Activated naive CD8-positive, alpha-beta T cell treated with anti-CD3 and anti-CD28 coated beads, Interleukin-2, amount 50 U/mL, for 24 hours (primary cell): Measurements from ENCODE around the gene PNMT.
A peak's percentile ranks its signal among the peaks of the same experiment; 100 is the strongest.

Source experiments
- ATAC-seq: fragments of 150-1000 bp; cut with Tn5 transposase; one replicate; pipeline ENCODE4 v1.10.0; 2021
- DNase-seq: peaks from one replicate; pipeline ENCODE4 v3.0.0; 2021
- H3K27ac Mint-ChIP-seq: one replicate; pipeline ENCODE4 v1.8.0; 2021; ENCODE audit warnings: mild to moderate bottlenecking, mixed read lengths
- H3K27me3 Mint-ChIP-seq: one replicate; pipeline ENCODE4 v1.8.0; 2021; ENCODE audit warnings: mixed read lengths
- H3K36me3 Mint-ChIP-seq: one replicate; pipeline ENCODE4 v1.8.0; 2021; ENCODE audit warnings: low read depth, mixed read lengths
- H3K4me1 Mint-ChIP-seq: one replicate; pipeline ENCODE4 v1.8.0; 2021; ENCODE audit warnings: mixed read lengths
- H3K4me3 Mint-ChIP-seq: one replicate; pipeline ENCODE4 v1.8.0; 2021; ENCODE audit warnings: mild to moderate bottlenecking, moderate library complexity, mixed read lengths
- H3K9me3 Mint-ChIP-seq: one replicate; pipeline ENCODE4 v1.8.0; 2021; ENCODE audit warnings: mixed read lengths

Gene PNMT

DNA sequence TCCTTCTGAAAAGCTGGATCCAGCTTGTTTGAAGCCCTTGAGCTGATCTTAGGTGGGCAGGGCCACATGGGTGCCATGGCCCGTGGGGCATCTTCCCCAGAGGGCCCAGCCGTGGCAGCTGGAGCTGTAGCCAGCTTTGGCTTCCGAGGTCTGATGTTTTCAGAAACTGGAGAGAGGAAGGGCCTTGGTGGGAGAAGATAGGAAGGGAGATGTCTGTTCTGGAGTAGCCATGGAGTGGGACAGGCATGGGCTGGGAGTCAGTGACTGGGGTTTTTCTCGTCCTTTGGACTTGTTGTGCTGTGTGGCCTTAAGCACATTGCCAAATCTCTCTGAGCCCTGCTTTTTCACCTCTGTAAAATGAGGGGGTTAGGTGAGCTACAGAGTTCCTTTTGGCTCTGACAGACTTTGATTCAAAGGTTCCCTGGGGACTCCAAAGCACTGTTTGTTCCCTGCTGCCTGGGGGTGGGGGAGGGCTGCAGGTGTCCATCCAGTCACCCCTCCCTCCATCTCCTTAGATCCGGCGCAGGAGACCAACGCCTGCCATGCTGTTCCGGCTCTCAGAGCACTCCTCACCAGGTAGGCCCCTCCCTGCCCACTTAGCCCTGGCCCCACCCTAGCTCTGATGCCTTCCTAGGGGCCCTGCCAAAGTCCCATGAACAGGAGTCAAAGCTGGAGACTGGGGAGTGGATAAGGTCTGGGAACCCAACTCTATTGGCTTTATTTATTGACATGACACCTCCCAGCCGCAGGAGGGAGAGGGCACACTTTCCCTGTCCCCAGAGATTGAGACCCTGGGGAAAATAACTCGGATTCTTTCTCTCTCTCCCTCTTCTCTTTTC, 39.4 kb upstream of the PNMT start:
- Mint-ChIP-seq H3K4me3 (no peak overlapping the region), H3K9me3 (no peaks in the 10 kb centered on the region), H3K36me3 (no peaks in the 10 kb centered on the region), H3K27ac (no peak overlapping the region), H3K27me3 (peaks cover 42% of the 10 kb centered on the region), H3K4me1 (peaks cover 6% of the 10 kb centered on the region)
- ATAC-seq (no peak), DNase-seq (no peak)

- ATAC-seq, result no peak
- no peaks in the 10 kb centered on the region for H3K36me3 Mint-ChIP-seq
- DNase-seq, result no peak
- H3K27me3 Mint-ChIP-seq, result peaks cover 41% of the 10 kb centered on the region
- no peak overlapping the region for H3K27ac Mint-ChIP-seq
- H3K4me1 Mint-ChIP-seq, result peaks cover 5% of the 10 kb centered on the region
- H3K4me3 Mint-ChIP-seq, result no peak overlapping the region
- H3K9me3 Mint-ChIP-seq, result no peaks in the 10 kb centered on the region
Observed at GRCh38 chr17:39629494-39629880, 38.8 kb upstream of the PNMT start.

- DNase-seq (no peak), ATAC-seq (no peak)
- no peak overlapping the region for H3K27ac Mint-ChIP-seq
- peaks cover 38% of the 10 kb centered on the region for H3K27me3 Mint-ChIP-seq
- H3K9me3 Mint-ChIP-seq, result no peaks in the 10 kb centered on the region
- no peak overlapping the region for H3K4me3 Mint-ChIP-seq
- H3K36me3 Mint-ChIP-seq, result no peaks in the 10 kb centered on the region
- H3K4me1 Mint-ChIP-seq, result peaks cover 5% of the 10 kb centered on the region
Observed at GRCh38 chr17:39629898-39630297, 38.4 kb upstream of the PNMT start.

DNA sequence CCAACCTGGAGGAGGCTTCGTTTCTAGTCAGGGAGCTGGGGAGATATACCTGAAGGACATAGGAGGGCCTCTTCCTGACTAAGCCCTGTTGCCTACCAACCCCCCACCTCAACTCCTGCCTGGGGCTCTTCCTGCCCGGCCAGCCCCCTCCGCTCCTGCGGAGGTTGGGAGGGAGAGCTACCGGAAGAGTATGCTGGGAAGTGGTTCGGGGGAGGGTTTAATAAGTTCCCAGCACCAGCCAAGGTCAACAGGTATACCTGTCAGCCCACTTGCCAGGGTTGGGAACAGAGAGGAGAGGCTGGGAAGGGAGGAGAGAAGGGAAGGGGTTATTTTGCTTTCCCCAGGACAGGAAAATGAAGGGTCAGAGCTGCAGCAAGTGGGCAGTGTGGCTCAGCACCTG, 36.9 kb upstream of the PNMT start:
- H3K27me3 Mint-ChIP-seq, result peaks cover 23% of the 10 kb centered on the region
- H3K4me3 Mint-ChIP-seq, result no peak overlapping the region
- DNase-seq (no peak), ATAC-seq (no peak)
- no peak overlapping the region for H3K27ac Mint-ChIP-seq
- no peaks in the 10 kb centered on the region for H3K9me3 Mint-ChIP-seq
- H3K36me3 Mint-ChIP-seq, result no peaks in the 10 kb centered on the region
- H3K4me1 Mint-ChIP-seq, result peaks cover 8% of the 10 kb centered on the region

- no peaks in the 10 kb centered on the region for H3K36me3 Mint-ChIP-seq
- H3K27ac Mint-ChIP-seq, result no peak overlapping the region
- H3K4me3 Mint-ChIP-seq, result no peak overlapping the region
- H3K4me1 Mint-ChIP-seq, result peaks cover 7% of the 10 kb centered on the region
- H3K9me3 Mint-ChIP-seq, result no peaks in the 10 kb centered on the region
- DNase-seq (no peak), ATAC-seq (no peak)
- peaks cover 19% of the 10 kb centered on the region for H3K27me3 Mint-ChIP-seq
Observed at GRCh38 chr17:39632153-39632941, 35.9 kb upstream of the PNMT start.

GRCh38 chr17:39633570-39634183, 34.6 kb upstream of the PNMT start:
- DNase-seq, result no peak
- Mint-ChIP-seq H3K4me1 (peaks cover 19% of the 10 kb centered on the region), H3K27me3 (peaks cover 9% of the 10 kb centered on the region), H3K4me3 (no peak overlapping the region), H3K27ac (no peak overlapping the region), H3K9me3 (no peaks in the 10 kb centered on the region), H3K36me3 (peaks cover 2% of the 10 kb centered on the region)
- ATAC-seq, result no peak

DNA sequence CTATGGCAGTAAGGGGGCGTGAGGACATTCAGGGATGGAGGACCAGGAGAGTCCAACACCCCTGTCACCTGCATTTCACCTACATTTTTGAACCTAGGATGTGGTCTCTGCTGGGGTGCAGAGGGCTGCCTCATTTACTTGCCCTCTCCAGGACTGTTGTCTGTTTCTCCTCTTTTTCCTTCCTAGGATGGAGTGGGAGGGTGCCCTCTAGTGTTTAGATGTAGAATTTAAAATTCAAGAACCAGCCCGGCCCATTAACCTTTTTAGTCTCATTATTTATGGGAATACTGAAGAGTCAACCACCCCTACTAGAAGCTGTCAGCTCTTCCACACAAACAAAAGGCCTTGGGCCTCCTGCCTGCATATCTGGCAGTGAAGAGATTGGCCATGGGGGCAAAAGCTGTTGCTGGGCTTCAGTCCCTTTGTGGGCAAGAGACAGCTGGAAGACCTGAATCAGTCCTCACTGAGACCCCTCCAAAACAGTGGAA, 33.8 kb upstream of the PNMT start:
- Mint-ChIP-seq H3K27ac (no peak overlapping the region), H3K27me3 (peaks cover 7% of the 10 kb centered on the region), H3K9me3 (no peaks in the 10 kb centered on the region), H3K4me1 (peaks cover 25% of the 10 kb centered on the region), H3K4me3 (no peak overlapping the region), H3K36me3 (peaks cover 2% of the 10 kb centered on the region)
- ATAC-seq, result no peak
- DNase-seq, result no peak

DNA sequence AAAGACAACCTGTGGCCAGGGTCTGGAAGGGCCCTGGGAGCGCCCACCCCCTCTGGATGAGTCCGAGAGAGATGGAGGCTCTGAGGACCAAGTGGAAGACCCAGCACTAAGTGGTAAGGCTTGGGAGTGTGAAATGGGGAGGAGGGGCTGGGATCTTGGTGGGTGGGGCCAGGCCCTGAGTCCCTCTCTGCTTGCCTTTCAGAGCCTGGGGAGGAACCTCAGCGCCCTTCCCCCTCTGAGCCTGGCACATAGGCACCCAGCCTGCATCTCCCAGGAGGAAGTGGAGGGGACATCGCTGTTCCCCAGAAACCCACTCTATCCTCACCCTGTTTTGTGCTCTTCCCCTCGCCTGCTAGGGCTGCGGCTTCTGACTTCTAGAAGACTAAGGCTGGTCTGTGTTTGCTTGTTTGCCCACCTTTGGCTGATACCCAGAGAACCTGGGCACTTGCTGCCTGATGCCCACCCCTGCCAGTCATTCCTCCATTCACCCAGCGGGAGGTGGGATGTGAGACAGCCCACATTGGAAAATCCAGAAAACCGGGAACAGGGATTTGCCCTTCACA, 32.6 kb upstream of the PNMT start:
- no peak for ATAC-seq
- peak overlapping the region; percentile 91 for H3K4me3 Mint-ChIP-seq
- peak overlapping the region; percentile 85 for H3K27ac Mint-ChIP-seq

GRCh38 chr17:39636587-39636926, 31.7 kb upstream of the PNMT start:
- Mint-ChIP-seq H3K4me1 (peaks cover 44% of the 10 kb centered on the region), H3K27me3 (peaks cover 5% of the 10 kb centered on the region), H3K9me3 (no peaks in the 10 kb centered on the region), H3K36me3 (peaks cover 2% of the 10 kb centered on the region), H3K4me3 (peak overlapping the region; percentile 91), H3K27ac (peak overlapping the region; percentile 85)
- peak; percentile 6 for ATAC-seq
- no peak for DNase-seq

More for the DNA sequence above, 32.6 kb upstream of the PNMT start:
- peaks cover 37% of the 10 kb centered on the region for H3K4me1 Mint-ChIP-seq
- peaks cover 2% of the 10 kb centered on the region for H3K36me3 Mint-ChIP-seq
- no peaks in the 10 kb centered on the region for H3K9me3 Mint-ChIP-seq
- H3K27me3 Mint-ChIP-seq, result peaks cover 7% of the 10 kb centered on the region
- DNase-seq, result no peak

- peaks cover 2% of the 10 kb centered on the region for H3K36me3 Mint-ChIP-seq
- no peaks in the 10 kb centered on the region for H3K27me3 Mint-ChIP-seq
- ATAC-seq (peak; percentile 91), DNase-seq (peak; percentile 96)
- peak within 1 kb of the TSS; percentile 91 for H3K4me3 Mint-ChIP-seq
- H3K9me3 Mint-ChIP-seq, result no peaks in the 10 kb centered on the region
- H3K27ac Mint-ChIP-seq, result peak within 1 kb of the TSS; percentile 85
- peaks cover 49% of the 10 kb centered on the region for H3K4me1 Mint-ChIP-seq
Observed at GRCh38 chr17:39636927-39637736, 31.1 kb upstream of the PNMT start, which contains the start of gene STARD3. Gene STARD3 (plus strand): TSS chr17:39637144. CDS start chr17:39653532, 16,388 bp downstream.

DNA sequence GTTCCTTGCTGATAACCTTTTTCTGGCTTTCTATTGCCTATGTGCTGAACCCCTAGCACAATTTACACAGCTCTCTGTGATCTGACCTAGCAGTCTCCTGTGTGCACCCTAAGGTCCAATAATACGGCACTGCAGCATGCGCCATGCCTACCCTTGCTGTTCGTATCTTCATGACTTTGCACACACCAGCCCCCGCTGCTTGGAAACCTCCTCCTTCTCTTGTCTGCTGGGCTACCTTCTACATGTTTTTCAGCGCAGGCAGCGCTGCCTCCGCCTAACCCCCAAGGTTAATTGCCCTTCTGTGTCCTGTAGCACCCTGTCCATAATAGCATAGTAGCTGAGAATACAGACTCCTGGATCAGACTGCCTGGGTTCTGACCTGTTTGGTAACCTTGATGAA, 29.9 kb upstream of the PNMT start:
- Mint-ChIP-seq H3K27me3 (no peaks in the 10 kb centered on the region), H3K4me1 (peaks cover 58% of the 10 kb centered on the region), H3K9me3 (no peaks in the 10 kb centered on the region), H3K4me3 (peak overlapping the region; percentile 91), H3K27ac (peak overlapping the region; percentile 85), H3K36me3 (peaks cover 2% of the 10 kb centered on the region)
- DNase-seq (no peak), ATAC-seq (no peak)

DNA sequence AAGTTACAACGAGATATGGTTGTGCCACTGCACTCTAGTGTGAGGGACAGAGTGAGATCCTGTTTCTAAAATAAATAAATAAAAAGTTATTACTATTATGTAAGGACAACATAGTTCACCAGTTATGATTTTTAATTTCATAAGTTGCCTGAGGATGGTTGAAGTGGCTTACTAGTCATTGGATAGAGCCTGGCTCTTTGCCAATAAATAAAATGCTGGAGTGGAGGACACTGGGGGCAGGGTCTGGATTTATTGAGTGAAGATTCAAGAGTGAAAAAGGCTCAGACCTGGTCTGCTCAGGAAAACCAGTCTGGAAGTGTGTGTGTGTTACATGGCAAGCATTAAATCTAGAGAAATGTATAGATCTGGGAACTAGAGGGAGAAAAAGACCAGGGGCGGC, 29.2 kb upstream of the PNMT start:
- no peak overlapping the region for H3K27ac Mint-ChIP-seq
- no peak for ATAC-seq

DNA sequence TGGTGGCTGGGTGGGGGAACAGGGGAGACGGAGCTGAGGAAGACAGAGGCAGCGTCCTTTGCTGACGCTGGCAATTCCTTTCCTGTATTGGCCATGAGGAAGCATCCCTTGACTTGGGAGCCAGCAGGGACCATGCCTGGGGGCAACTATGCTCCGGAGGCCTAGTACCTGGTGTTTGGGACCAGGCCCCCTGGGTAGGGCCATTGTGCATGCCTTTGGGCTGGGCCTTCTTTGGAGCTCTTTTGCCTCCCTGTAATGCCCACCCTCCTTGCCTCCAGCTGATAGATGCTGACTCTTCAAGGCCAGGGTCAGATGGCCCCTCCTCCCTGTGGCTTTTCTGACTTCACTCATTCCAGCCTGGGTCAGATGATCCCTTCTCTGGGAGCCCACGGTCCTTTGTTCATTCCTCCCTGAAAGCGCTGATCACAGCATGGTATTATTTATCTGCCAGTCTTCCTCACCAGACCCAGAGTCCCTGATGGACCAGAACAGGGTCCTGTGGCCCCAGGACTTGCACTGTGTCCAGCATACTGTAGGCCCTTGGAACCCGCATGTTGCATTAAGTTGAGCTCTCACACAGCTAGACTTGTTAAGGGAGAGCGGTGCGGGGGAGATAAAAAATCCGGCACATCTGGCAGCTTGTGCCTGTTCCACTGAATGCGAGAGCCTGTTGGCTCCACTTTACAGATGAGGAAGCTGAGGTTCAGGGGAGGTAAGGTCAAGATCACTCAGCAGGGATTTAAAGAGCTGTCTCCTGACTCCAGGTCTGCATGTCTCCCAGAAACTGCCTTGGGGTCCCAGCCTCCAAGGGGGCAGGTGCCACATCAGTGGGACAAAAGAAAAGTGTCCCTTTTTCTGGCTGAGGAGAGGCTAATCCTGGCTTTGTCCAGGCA, 28.4 kb upstream of the PNMT start:
- peak overlapping the region; percentile 51 for H3K4me3 Mint-ChIP-seq
- H3K36me3 Mint-ChIP-seq, result peaks cover 2% of the 10 kb centered on the region
- peak overlapping the region; percentile 29 for H3K27ac Mint-ChIP-seq
- H3K9me3 Mint-ChIP-seq, result no peaks in the 10 kb centered on the region
- no peak for ATAC-seq
- no peaks in the 10 kb centered on the region for H3K27me3 Mint-ChIP-seq
- DNase-seq, result no peak
- H3K4me1 Mint-ChIP-seq, result peaks cover 61% of the 10 kb centered on the region

More for the DNA sequence above, 29.2 kb upstream of the PNMT start:
- Mint-ChIP-seq H3K4me3 (no peak overlapping the region), H3K27me3 (no peaks in the 10 kb centered on the region), H3K4me1 (peaks cover 58% of the 10 kb centered on the region), H3K36me3 (peaks cover 2% of the 10 kb centered on the region), H3K9me3 (no peaks in the 10 kb centered on the region)
- no peak for DNase-seq
